ENCODE measurements around the gene S100Z. TPM values are rescaled to one million over a fixed set of nuclear protein-coding genes. Genes with fewer than 3 reads are reported as not detected.

S100Z gene
- total RNA-seq, 4 donors from 2014 or later: 0.53 TPM; not detected in 3

DNA sequence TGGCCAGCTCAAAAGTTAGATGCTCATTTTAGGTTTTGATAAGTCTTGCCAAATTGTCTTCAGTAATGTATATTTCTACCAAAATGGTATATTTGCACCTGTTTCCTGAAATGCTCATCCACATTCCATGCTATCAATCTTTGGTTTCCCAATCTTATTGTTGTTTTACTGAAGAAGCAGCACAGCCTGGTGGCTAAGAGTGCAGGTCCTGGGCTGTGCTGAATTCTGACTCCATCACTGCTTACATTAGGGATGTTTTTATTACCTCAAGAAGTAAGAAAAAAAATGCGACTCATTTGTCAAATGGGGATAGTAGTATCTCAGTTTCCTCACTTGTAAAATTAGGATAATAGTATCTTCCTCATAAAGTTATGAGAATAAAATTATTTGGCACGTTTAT is 13.6 kb upstream of the S100Z start:
- intact Hi-C loops (cut with DNase I): no loop called here
- 67 to 83% methylated on average over 2 of the region's 2 CpGs for WGBS, 2 donors

DNA sequence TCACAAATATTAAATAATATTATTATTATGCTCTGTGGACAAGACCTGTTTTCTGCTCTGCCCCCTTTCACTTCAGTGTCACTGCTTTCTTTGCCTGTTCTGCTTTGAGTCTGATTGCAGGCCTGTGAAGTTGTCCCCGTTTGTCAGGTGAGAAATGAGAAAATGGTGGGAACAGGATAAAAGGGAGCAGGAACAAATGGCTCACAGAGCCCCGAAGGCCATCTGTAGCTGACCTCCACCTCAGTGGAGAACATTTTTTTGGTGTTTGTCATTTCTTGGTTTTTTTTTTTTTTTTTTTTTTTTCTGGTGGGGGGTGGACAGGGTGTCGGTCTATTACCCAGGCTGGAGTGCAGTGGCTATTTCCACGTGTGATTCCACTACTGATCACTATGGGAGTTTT is 13.2 kb upstream of the S100Z start:
- Histone ChIP-seq H3K4me1 (no peaks in the 10 kb centered on the region), H3K36me3 (peaks cover 0 to 19% (median 0%) of the 10 kb centered on the region in 3 donors), H3K27ac (no peak overlapping the region), H3K9me3 (no peaks in the 10 kb centered on the region), H3K4me3 (no peak overlapping the region), H3K27me3 (peaks cover 0 to 7% (median 0%) of the 10 kb centered on the region in 4 donors)
- DNase-seq: no peak
- intact Hi-C loops (cut with DNase I): no loop called here
- 77 to 88% methylated on average over 2 to 4 of the region's 4 CpGs for WGBS, 2 donors
- no peak for TF ChIP-seq POLR2A (IDR thresholded peaks at IDR 0.05)
- TF ChIP-seq, protein P1, sequence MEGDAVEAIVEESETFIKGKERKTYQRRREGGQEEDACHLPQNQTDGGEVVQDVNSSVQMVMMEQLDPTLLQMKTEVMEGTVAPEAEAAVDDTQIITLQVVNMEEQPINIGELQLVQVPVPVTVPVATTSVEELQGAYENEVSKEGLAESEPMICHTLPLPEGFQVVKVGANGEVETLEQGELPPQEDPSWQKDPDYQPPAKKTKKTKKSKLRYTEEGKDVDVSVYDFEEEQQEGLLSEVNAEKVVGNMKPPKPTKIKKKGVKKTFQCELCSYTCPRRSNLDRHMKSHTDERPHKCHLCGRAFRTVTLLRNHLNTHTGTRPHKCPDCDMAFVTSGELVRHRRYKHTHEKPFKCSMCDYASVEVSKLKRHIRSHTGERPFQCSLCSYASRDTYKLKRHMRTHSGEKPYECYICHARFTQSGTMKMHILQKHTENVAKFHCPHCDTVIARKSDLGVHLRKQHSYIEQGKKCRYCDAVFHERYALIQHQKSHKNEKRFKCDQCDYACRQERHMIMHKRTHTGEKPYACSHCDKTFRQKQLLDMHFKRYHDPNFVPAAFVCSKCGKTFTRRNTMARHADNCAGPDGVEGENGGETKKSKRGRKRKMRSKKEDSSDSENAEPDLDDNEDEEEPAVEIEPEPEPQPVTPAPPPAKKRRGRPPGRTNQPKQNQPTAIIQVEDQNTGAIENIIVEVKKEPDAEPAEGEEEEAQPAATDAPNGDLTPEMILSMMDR (IDR thresholded peaks at IDR 0.05): no peak

More for the DNA sequence above, 13.6 kb upstream of the S100Z start:
- no peaks in the 10 kb centered on the region for H3K9me3 ChIP-seq
- peaks cover 0 to 19% (median 0%) of the 10 kb centered on the region in 3 donors for H3K36me3 ChIP-seq
- no peak overlapping the region for H3K4me3 ChIP-seq
- no peaks in the 10 kb centered on the region for H3K4me1 ChIP-seq
- H3K27ac ChIP-seq: no peak overlapping the region
- no peak for DNase-seq
- TF ChIP-seq, protein P1 (IDR thresholded peaks at IDR 0.05): no peak
- no peak for TF ChIP-seq POLR2A (IDR thresholded peaks at IDR 0.05)
- H3K27me3 ChIP-seq: peaks cover 0 to 7% (median 0%) of the 10 kb centered on the region in 4 donors

DNA sequence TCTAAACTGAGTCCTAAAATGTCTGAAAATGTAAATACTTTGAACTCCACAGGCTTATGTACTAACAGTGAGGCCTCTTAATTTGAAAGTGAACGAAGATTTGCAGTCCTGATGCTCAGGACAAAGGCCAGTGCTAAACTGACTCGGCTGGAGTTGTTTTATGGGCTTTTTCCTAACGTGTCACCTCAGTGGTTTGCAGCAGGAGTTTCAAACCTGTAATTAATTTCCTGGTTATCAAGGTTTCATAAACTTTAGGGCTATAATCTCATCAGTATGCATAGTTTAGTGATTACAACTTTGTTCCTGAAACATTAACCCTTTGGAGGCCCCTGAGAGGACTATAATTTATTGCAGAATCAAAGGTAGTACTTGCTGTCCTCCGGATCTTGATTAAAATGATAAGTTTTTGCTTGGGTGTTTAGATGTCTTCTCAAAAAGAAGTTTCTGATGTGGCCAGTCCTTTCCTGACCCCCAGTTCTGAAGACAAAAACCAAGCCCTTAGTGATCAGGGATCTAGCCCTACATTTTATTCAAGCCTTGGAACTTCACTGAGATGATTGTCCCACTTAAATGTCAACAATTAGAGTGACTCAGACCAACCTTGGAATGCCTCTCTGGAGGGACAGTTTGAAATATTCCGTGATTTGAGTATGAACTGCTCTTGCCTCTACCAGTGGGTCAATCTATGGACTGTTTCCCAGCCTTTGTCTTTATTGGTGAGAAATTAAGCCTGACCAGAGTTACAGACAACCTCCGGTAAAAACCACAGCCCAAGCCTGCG is 11.1 kb upstream of the S100Z start:
- intact Hi-C loops (cut with DNase I): no loop called here
- WGBS, 2 donors: 67 to 77% methylated on average over 6 to 7 of the region's 7 CpGs
- Histone ChIP-seq H3K36me3 (peaks cover 0 to 9% (median 0%) of the 10 kb centered on the region in 3 donors), H3K27ac (no peak overlapping the region), H3K9me3 (no peaks in the 10 kb centered on the region), H3K27me3 (peaks cover 0 to 20% (median 0%) of the 10 kb centered on the region in 4 donors), H3K4me1 (no peaks in the 10 kb centered on the region), H3K4me3 (no peak overlapping the region)
- DNase-seq: no peak
- TF ChIP-seq POLR2A (IDR thresholded peaks at IDR 0.05): no peak
- TF ChIP-seq, protein P1 (IDR thresholded peaks at IDR 0.05): no peak

GRCh38 chr5:76841361-76841760 is 8.5 kb upstream of the S100Z start:
- H3K36me3 ChIP-seq: no peaks in the 10 kb centered on the region
- TF ChIP-seq, protein P1 (IDR thresholded peaks at IDR 0.05): no peak
- no peak for TF ChIP-seq POLR2A (IDR thresholded peaks at IDR 0.05)
- no peak overlapping the region for H3K27ac ChIP-seq
- H3K27me3 ChIP-seq: peaks cover 0 to 30% (median 0%) of the 10 kb centered on the region in 4 donors
- WGBS, 2 donors: 68% methylated on average over 3 of the region's 3 CpGs
- no peaks in the 10 kb centered on the region for H3K9me3 ChIP-seq
- H3K4me3 ChIP-seq: no peak overlapping the region
- DNase-seq: no peak
- intact Hi-C loops (cut with DNase I): no loop called here
- H3K4me1 ChIP-seq: peaks cover 0 to 11% (median 0%) of the 10 kb centered on the region in 3 donors

DNA sequence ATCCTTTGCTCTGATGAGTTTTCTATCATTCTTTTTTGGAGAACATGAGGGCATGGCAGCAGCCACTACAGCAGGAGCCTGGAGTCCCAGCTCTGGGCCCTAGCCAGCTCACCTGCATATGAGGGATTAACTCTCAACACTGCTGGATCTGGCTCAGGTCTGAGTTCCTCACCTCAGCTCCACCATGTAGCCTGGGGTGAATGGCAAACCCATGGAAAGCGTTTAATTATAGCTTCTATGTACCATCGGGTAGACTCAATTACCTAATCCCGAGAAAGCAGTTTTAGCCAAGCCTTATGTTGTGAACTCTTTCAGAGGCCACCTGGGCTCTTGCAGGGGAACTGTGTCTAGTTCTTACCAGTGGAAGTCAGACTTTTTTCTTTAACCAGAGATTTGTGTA is 3.9 kb upstream of the S100Z start:
- TF ChIP-seq POLR2A (IDR thresholded peaks at IDR 0.05): no peak
- TF ChIP-seq, protein P1 (IDR thresholded peaks at IDR 0.05): no peak
- no peak overlapping the region for H3K27ac ChIP-seq
- H3K9me3 ChIP-seq: no peaks in the 10 kb centered on the region
- WGBS, 2 donors: 43 to 61% methylated on average over 3 of the region's 3 CpGs
- H3K4me3 ChIP-seq: no peak overlapping the region
- no peaks in the 10 kb centered on the region for H3K36me3 ChIP-seq
- H3K27me3 ChIP-seq: peaks cover 0 to 62% (median 0%) of the 10 kb centered on the region in 4 donors
- DNase-seq: no peak
- peaks cover 0 to 12% (median 0%) of the 10 kb centered on the region in 3 donors for H3K4me1 ChIP-seq
- intact Hi-C loops (cut with DNase I): no loop called here
